Stimulated activated naive CD8-positive, alpha-beta T cell treated with anti-CD3 and anti-CD28 coated beads, Interleukin-15, Interleukin-2, amounts not matched to agents 100 ng/mL and 50 ng/mL, for 24 hours (primary cell): ENCODE results near the gene GFPT2.

ENCODE experiments used
- H3K27ac Mint-ChIP-seq: one replicate; pipeline ENCODE4 v1.8.0; 2021; ENCODE audit warnings: mild to moderate bottlenecking, mixed read lengths
- H3K27me3 Mint-ChIP-seq: one replicate; pipeline ENCODE4 v1.8.0; 2021; ENCODE audit warnings: mixed read lengths
- H3K36me3 Mint-ChIP-seq: one replicate; pipeline ENCODE4 v1.8.0; 2021; ENCODE audit warnings: low read depth, mixed read lengths
- H3K4me1 Mint-ChIP-seq: one replicate; pipeline ENCODE4 v1.8.0; 2021; ENCODE audit warnings: low read depth, mixed read lengths
- H3K4me3 Mint-ChIP-seq: one replicate; pipeline ENCODE4 v1.8.0; 2021; ENCODE audit warnings: mild to moderate bottlenecking, mixed read lengths
- H3K9me3 Mint-ChIP-seq: one replicate; pipeline ENCODE4 v1.8.0; 2021; ENCODE audit warnings: mixed read lengths

GFPT2 gene

DNA sequence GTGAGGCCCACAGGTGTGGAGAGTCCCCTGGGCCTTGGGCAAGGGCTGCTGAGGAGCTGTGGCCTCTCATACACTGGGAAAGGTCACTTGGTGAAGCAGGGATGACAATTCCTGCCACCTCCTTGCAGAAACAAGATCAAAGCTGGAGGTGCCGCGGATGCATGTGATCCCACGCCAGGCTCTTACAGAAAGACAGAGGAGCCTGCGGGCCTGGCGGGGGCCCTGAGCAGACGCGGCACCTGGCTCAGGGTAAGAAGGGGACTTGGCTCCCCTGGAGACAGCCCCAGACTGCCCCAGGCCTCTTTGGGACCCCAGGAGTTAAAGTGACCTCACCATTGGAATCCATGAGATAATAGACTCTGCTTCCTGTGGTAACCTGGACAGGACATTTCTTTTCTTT, 4.8 kb downstream of the GFPT2 start:
- Mint-ChIP-seq H3K4me1 (peaks cover 3% of the 10 kb centered on the region), H3K27me3 (peaks cover 26% of the 10 kb centered on the region), H3K36me3 (no peaks in the 10 kb centered on the region), H3K27ac (no peak overlapping the region), H3K4me3 (no peak overlapping the region), H3K9me3 (no peaks in the 10 kb centered on the region)

DNA sequence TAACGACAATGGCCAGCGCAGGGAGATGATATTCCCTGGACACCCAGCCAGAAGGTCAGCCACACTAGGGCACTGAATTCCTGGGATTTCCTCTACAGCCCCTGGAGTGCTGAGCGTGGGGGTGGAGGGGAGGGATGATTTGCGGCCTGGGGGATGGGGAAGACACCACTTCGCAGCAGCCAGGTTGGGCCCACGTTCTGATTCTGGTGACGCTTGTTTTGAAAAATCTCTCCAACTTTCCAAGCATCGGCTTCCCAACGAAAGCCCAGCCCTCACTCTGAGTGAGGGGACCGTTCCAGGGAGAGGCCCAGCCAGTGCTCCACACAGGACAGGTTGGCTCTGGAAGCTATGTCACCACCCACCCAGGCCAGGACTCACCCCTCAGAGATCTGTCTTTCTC, 5.4 kb downstream of the GFPT2 start:
- Mint-ChIP-seq H3K27ac (no peak overlapping the region), H3K27me3 (peaks cover 26% of the 10 kb centered on the region), H3K9me3 (no peaks in the 10 kb centered on the region), H3K36me3 (no peaks in the 10 kb centered on the region), H3K4me3 (no peak overlapping the region), H3K4me1 (peaks cover 3% of the 10 kb centered on the region)

GRCh38 chr5:180346358-180346757, 6.8 kb downstream of the GFPT2 start:
- peaks cover 19% of the 10 kb centered on the region for H3K27me3 Mint-ChIP-seq
- H3K4me3 Mint-ChIP-seq: no peak overlapping the region
- H3K27ac Mint-ChIP-seq: no peak overlapping the region
- H3K4me1 Mint-ChIP-seq: peaks cover under 1% of the 10 kb centered on the region
- H3K36me3 Mint-ChIP-seq: no peaks in the 10 kb centered on the region
- H3K9me3 Mint-ChIP-seq: no peaks in the 10 kb centered on the region

DNA sequence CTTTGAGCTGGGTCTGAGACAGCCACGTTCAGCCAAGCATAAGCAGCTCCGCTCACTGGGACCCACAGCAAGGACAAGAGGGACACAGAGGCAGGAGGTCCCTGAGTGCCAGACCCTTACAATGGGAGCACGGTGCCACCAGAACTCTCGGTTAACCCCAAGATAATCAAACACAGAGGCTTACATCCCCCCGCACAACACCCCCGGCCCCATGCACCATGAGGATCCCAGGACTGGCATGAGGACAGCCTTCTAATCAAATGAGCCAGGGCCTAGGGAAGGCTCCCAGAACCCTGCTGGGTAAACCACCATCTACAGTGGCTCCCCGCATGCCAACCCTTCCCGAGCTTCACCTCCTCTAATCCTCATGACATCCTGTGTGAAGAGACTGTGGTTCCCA, 7.4 kb downstream of the GFPT2 start:
- no peak overlapping the region for H3K4me3 Mint-ChIP-seq
- peaks cover 14% of the 10 kb centered on the region for H3K27me3 Mint-ChIP-seq
- H3K36me3 Mint-ChIP-seq: no peaks in the 10 kb centered on the region
- no peak overlapping the region for H3K27ac Mint-ChIP-seq
- H3K9me3 Mint-ChIP-seq: no peaks in the 10 kb centered on the region
- no peaks in the 10 kb centered on the region for H3K4me1 Mint-ChIP-seq

DNA sequence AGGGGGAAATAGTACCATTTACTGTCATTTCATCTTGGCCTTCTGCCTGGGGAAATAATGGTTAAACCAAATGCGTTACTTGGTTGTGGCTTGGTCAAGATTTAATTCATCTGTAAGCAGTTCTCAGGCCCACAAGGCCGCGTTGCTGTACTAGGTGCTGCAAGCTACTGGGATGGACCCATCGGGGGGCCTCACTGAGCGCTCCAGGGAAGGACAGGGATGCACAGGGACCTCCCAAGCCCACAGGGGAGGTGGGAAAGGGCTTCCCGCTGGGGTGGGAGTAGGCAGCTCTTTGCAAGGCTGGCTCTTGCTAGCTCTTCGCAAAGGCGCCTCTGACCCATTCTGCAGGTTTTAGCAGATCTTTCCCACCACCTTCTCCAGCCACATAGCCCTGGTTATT, 8.0 kb downstream of the GFPT2 start:
- H3K4me1 Mint-ChIP-seq: no peaks in the 10 kb centered on the region
- no peaks in the 10 kb centered on the region for H3K36me3 Mint-ChIP-seq
- H3K9me3 Mint-ChIP-seq: no peaks in the 10 kb centered on the region
- H3K27ac Mint-ChIP-seq: no peak overlapping the region
- peaks cover 8% of the 10 kb centered on the region for H3K27me3 Mint-ChIP-seq
- H3K4me3 Mint-ChIP-seq: no peak overlapping the region

DNA sequence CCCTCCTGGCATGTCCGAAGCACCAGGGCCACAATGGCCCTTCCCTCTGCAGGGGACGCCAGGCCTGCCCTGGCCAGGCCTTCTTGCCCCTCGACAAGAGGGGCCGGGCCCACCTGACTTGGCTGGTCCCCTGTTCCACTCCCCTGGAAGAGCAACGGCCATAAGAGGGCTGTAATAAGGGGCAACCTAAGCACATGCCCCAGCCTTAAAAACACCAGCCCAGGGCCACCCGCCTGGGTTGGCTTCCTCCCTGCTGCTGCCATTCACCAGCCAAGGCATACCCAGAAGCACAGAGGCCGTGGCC, 8.5 kb downstream of the GFPT2 start:
- Mint-ChIP-seq H3K27ac (no peak overlapping the region), H3K36me3 (no peaks in the 10 kb centered on the region), H3K4me3 (no peak overlapping the region), H3K9me3 (no peaks in the 10 kb centered on the region), H3K27me3 (peaks cover 8% of the 10 kb centered on the region), H3K4me1 (no peaks in the 10 kb centered on the region)

GRCh38 chr5:180343831-180344695, 9.1 kb downstream of the GFPT2 start:
- no peaks in the 10 kb centered on the region for H3K36me3 Mint-ChIP-seq
- H3K4me1 Mint-ChIP-seq: no peaks in the 10 kb centered on the region
- H3K4me3 Mint-ChIP-seq: no peak overlapping the region
- no peaks in the 10 kb centered on the region for H3K9me3 Mint-ChIP-seq
- H3K27ac Mint-ChIP-seq: no peak overlapping the region
- H3K27me3 Mint-ChIP-seq: peaks cover 10% of the 10 kb centered on the region

GRCh38 chr5:180343110-180343830, 9.9 kb downstream of the GFPT2 start:
- Mint-ChIP-seq H3K4me3 (no peak overlapping the region), H3K9me3 (no peaks in the 10 kb centered on the region), H3K27me3 (peaks cover 10% of the 10 kb centered on the region), H3K27ac (no peak overlapping the region), H3K36me3 (no peaks in the 10 kb centered on the region), H3K4me1 (no peaks in the 10 kb centered on the region)

DNA sequence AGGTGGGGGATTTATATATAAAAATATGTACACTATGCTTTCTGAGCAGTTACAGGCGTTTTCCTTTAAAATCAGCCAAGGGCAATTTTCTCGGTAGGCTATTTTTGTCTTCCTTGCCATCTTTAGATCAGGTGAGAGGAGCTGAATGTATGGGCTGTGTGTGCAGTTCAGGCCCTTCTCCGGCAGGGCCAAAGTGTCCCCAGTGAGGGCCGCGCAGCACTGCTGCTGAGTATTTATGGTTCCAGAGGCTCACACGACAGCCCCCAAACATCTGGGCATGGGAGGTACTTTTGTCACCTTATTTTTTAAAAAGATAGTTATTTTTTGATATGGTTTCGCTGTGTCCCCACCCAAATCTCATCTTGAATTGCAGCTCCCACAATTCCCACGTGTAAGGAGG, 11.5 kb downstream of the GFPT2 start:
- Mint-ChIP-seq H3K27ac (no peak overlapping the region), H3K4me1 (no peaks in the 10 kb centered on the region), H3K9me3 (no peaks in the 10 kb centered on the region), H3K4me3 (no peak overlapping the region), H3K36me3 (no peaks in the 10 kb centered on the region), H3K27me3 (peaks cover 10% of the 10 kb centered on the region)

DNA sequence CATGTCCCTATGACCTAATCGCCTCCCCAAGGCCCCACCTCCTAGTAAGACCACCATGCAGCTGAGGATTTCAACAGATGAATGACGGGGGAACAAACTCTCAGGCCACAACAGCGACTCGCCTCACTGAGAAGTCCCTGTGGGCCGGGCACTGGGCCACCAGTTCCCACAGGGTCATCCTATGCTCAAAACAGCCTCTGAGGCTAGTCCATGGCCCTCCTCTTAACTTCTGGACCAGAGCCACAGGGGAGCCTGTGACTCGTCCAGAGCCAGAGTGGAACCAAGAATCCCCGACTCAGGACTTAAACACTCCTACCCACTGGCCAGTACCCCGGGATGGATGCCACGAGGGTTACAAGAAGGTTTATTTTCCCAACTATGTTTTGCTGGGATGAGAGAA, 12.3 kb downstream of the GFPT2 start:
- no peak overlapping the region for H3K27ac Mint-ChIP-seq
- H3K9me3 Mint-ChIP-seq: no peaks in the 10 kb centered on the region
- H3K4me1 Mint-ChIP-seq: no peaks in the 10 kb centered on the region
- H3K36me3 Mint-ChIP-seq: no peaks in the 10 kb centered on the region
- peaks cover 11% of the 10 kb centered on the region for H3K27me3 Mint-ChIP-seq
- no peak overlapping the region for H3K4me3 Mint-ChIP-seq

DNA sequence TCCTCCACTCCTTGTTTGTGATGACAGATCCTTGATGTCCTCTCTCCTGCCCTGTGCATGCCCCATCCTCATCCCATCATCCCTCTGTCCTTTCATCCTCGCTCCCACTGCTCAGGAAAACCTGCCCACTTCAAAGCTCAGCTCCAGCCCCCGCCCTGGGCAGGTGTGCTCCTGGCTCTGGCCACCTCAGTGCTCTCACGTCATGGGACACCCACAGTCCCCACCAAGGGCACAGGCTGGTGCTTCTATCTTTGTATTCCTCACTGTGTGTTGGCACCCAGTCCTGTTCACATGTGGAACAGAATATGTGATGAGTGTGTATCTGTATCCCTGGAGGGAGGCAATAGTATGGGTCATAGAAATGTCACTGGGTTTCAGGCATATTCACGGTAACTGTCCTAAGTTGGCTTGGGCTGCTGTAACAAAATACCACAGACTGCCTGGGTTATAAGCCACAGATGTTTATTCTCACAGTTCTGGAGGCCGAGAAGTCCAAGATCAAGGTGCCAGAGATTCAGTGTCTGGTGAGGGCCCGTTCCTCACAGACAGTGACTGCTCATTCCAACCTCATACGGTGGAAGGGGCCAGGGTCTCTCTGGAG, 13.5 kb downstream of the GFPT2 start:
- Mint-ChIP-seq H3K4me3 (no peak overlapping the region), H3K27ac (no peak overlapping the region), H3K27me3 (peaks cover 11% of the 10 kb centered on the region), H3K36me3 (no peaks in the 10 kb centered on the region), H3K9me3 (no peaks in the 10 kb centered on the region), H3K4me1 (no peaks in the 10 kb centered on the region)

DNA sequence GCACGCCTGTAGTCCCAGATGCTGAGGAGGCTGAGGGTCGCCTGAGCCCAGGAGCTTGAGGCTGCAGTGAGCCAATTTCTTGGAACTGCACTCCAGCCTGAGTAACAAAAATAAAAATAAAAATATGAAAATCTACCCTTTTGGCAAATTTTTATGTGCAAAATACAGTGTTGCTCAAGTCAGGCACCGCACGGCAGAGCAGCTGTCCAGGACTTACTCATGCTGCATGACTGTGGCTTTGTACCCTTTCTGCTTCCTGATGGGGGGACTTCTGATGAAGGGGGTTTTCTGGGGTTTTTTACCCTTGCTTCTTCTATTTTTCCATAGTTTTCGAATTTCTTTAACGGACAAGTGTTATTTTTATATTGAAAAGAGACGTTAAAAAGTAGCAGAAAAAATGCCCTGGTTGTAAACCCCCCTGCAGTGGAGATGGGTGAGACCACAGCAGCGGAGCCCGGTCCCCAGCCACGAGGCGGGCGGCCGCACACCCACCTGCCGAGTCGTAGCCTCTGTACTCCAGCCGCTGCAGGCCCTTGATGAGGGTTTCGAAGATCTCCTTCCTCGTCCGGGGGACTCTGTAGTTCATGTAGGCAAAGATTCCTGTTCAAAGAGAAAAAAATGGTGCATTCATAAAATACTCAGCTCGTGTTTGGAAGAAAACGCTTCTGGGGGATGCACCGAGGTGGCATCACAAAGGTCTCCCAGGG, 15.0 kb downstream of the GFPT2 start:
- Mint-ChIP-seq H3K9me3 (no peaks in the 10 kb centered on the region), H3K36me3 (no peaks in the 10 kb centered on the region), H3K4me3 (no peak overlapping the region), H3K4me1 (no peaks in the 10 kb centered on the region), H3K27ac (no peak overlapping the region), H3K27me3 (peaks cover 13% of the 10 kb centered on the region)

DNA sequence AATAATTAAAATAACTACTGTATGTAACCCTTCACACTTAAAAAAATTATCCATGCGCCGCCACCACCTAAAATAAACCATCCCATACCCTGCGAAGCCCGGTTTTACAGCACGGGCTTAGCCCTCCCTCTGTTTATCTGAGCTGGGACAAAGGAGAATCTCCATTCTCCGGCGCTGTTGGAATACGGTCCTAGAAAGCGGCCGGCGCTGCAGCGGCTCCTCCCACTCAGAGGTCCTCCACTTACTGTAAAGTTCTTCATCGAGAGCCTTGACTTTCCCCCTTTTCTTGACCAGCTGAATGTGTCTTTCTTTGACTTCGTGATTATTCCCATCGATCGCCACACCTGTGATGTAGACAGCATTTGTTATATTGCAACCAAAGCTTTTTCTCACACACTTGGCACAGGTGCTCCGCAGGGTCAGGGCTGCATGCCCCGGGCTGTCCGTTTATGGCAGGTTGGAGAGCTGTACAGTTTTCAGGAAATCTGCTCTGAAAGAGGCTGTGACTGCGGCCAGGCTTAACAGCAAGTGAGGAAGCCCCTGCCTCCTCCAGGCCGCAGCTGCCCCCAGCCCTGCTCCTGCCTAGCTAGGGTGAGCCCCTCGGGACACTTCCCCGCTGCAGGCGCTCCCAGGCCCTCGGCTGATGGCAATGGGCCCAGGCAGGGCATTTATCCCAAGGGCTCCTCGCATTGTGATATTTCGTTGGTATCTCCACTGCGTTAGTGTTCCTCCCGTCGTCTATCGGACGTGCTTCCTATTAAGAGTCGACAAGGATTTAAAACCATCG, 16.7 kb downstream of the GFPT2 start:
- Mint-ChIP-seq H3K9me3 (no peaks in the 10 kb centered on the region), H3K27me3 (peaks cover 16% of the 10 kb centered on the region), H3K4me3 (no peak overlapping the region), H3K36me3 (no peaks in the 10 kb centered on the region), H3K4me1 (no peaks in the 10 kb centered on the region), H3K27ac (no peak overlapping the region)

DNA sequence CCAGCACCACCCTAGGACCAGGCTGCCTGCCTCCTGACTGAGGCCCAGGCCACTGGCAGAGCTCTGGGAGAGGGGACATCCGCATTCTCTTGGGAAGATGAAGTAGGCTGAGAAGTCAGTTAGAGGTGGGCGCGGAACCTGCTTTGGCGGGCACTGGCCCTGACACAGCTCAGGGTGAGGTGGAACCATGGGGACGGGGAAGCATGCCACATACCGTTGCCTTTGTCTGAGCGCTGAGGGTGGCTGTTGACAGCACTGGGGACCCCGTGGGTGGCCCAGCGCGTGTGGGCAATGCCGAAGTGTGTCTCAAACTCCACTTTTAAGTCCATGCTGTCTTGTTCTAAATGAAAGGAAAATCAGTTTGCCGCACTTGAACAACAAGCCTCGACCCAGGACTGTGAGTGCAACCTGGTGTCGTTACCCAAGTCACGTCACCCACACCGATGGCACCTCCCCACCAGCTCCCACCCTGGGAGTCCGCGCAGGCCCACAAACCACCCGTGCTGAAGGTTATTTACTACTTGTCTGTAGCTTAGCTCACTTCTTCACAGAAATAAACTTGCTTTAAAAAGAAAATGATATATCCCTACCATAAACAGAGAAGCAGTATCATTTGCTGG, 17.4 kb downstream of the GFPT2 start:
- no peak overlapping the region for H3K27ac Mint-ChIP-seq
- H3K4me3 Mint-ChIP-seq: no peak overlapping the region
- H3K36me3 Mint-ChIP-seq: no peaks in the 10 kb centered on the region
- no peaks in the 10 kb centered on the region for H3K9me3 Mint-ChIP-seq
- H3K4me1 Mint-ChIP-seq: no peaks in the 10 kb centered on the region
- peaks cover 16% of the 10 kb centered on the region for H3K27me3 Mint-ChIP-seq
